SW480 (cell line): Measurements from ENCODE around the gene PCNX3.

ENCODE experiments used
- DNase-seq: peaks from one replicate; pipeline ENCODE4 v3.0.0-alpha.2; 2016; ENCODE audit warnings: low spot score

The PCNX3 gene

GRCh38 chr11:65599216-65599954, 16.2 kb upstream of the PCNX3 start:
- DNase-seq = no peak

GRCh38 chr11:65599955-65600246, 15.7 kb upstream of the PCNX3 start:
- no peak for DNase-seq

DNA sequence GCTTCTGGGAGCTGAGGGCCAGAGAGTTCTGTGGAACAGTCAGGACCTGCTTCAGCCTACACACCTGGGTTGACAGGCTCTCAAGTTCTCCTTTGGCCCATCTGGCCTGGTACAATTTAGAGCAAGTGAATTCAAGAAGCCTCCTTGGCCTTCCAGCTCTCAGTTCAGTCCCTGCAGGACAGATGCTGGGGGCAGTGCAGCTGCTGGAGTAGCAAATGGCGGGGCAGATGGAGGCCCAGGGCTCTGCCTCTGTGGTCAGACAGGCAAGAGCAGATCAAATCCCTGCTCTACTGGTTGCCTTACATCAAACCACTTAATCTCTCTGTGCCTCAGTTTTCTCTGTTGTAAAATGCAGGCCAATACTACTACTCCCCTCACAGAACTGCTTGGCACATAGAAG, 11.3 kb upstream of the PCNX3 start:
- no peak for DNase-seq

- peak; percentile 98 for DNase-seq
Observed at GRCh38 chr11:65606876-65607613, 8.5 kb upstream of the PCNX3 start.

- no peak for DNase-seq
Observed at GRCh38 chr11:65607614-65608426, 7.8 kb upstream of the PCNX3 start.

DNA sequence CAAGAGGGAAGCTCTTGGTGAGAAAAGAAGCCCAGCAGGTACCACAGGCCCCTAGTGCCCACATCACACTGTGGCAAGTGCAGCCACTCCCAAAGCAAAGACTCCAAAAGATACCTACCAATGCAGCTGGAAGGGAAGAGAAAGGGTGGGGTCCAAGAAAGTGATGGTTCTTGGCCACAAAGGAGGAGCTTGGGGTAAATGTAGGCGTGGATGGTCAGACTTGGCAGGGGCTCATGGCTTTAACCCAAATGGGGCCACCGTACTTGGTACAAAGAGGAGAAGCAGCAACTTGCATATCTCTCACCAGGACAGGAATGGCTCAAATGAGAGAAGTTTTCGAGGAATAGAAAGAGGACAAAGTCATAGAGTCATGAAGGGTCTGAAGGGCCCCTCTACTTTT, 6.3 kb upstream of the PCNX3 start:
- no peak for DNase-seq

GRCh38 chr11:65609665-65610064, 5.9 kb upstream of the PCNX3 start:
- no peak for DNase-seq

- no peak for DNase-seq
Observed at GRCh38 chr11:65610404-65610803, 5.2 kb upstream of the PCNX3 start.

- no peak for DNase-seq
Observed at GRCh38 chr11:65611028-65611757, 4.4 kb upstream of the PCNX3 start.

GRCh38 chr11:65611758-65612603, 3.6 kb upstream of the PCNX3 start:
- no peak for DNase-seq

DNA sequence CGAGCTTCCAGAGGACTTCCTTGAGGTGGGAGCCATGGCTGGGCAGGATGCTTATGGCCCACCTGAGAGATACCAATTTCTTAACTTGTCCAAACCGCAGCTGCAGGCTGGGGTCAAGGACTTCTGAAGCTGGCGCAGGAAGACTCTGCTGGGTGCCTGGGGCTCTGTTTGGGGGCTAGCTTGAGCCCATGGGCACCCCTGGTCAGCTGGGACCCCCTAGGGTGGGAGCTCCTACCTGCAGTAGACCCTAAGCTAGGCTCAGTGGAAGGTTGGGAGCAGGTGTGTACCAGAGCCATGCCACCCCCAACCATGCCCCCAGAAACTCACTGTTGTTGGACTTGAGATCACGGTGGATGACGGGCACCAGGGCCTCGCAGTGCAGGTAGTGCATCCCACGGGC, 2.9 kb upstream of the PCNX3 start:
- DNase-seq = no peak

GRCh38 chr11:65613091-65613928, 2.3 kb upstream of the PCNX3 start:
- no peak for DNase-seq

- no peak for DNase-seq
Observed at GRCh38 chr11:65615950-65616574, 486 bp downstream of the PCNX3 start.

DNA sequence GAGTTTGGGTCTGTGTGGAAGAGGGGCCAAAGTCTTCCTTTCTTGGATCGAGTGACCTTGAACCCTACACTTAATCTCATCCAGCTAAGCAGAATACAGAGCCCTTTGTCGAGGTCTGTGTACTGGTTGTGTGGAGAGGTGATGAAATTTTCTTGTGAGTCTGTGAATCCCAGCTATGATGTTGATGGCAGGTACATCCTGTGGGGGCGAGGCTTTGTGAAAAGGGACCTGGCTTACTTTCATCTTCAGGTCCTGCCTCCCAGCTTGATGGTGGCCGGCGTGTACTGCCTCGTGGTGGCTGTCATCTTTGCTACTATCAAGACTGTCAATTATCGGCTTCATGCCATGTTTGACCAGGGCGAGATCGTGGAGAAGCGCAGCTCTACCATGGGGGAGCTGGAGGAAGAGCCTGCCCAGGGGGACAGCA, 1.0 kb downstream of the PCNX3 start:
- DNase-seq = no peak

DNA sequence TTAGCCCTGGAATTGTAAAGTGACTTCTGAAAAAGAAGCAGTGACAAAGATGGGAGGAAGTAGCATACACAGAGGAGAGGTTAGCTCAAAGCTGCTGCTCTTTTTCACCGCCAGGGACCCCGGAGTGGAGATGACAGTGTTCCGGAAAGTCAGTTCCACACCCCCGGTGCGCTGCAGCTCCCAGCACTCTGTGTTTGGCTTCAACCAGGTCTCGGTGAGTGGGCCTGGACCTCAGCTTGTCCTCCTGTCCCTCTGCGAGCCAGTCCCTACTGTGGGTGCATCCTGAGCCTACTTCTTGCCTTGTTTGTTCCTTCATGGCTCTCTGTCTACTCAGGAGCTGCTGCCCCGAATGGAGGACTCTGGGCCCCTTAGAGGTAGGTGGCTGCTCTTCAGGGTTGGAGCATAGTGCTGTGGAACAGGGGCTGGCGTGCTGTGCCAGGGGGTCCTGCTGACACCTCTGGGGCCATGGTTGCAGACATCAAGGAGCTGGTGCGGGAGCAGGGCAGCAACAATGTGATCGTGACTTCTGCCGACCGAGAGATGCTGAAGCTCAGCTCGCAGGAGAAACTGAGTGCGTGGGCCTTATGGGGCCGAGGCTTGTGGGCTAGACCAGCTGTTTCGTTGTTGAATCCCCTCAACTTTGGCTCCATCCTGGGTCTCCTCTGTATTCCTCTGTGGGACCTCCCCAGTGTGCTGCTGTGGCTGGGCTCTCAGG, 1.7 kb downstream of the PCNX3 start:
- DNase-seq = no peak

DNA sequence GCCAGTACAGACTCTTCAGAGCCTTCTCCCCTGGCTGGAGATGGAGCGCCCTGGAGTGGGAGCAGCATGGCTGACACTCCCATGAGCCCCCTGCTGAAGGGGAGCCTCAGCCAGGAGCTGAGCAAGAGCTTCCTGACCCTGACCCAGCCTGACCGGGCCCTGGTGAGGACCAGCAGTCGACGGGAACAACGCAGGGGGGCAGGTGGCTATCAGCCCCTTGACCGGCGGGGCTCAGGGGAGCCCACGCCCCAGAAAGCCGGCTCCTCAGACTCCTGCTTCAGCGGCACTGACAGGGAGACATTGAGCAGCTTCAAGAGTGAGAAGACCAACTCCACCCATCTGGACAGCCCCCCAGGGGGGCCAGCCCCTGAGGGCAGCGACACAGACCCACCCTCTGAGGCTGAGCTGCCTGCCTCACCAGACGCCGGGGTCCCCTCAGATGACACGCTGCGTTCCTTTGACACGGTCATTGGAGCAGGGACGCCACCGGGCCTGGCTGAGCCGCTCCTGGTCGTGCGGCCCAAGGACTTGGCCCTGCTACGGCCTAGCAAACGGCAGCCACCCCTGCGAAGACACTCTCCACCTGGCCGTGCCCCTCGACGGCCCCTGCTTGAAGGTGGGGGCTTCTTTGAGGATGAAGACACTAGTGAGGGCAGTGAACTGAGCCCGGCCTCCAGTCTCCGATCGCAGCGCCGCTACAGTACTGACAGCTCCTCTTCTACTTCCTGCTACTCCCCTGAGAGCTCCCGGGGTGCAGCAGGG, 2.6 kb downstream of the PCNX3 start:
- no peak for DNase-seq

GRCh38 chr11:65618763-65619162, 3.2 kb downstream of the PCNX3 start:
- DNase-seq = no peak

- no peak for DNase-seq
Observed at GRCh38 chr11:65619281-65619928, 3.8 kb downstream of the PCNX3 start.
